HepG2 (cell line): ENCODE data around the gene UAP1L1. TPM values are rescaled to one million over a fixed set of nuclear protein-coding genes. Genes with fewer than 3 reads are reported as not detected.
A peak's percentile ranks its signal among the peaks of the same experiment; 100 is the strongest.

Source experiments
- ATAC-seq: fragments of 200-7000 bp; cut with Tn5 transposase; 3 replicates; pipeline ENCODE4 v1.9.1; 2020; ENCODE audit warnings: mild to moderate bottlenecking, moderate library complexity
- BruUV-seq: library from RNA; stranded (reverse); fragments of 400-500 nt; replicated peaks from 2 replicates; lab custom pipeline; 2021; lab: Mats Ljungman, UMichigan
- CTCF ChIA-PET: fragments of 300-600 bp; formaldehyde crosslinking; extraction: SDS; loops from one replicate; lab custom pipeline; 2021; ENCODE audit warnings: low total read pairs, inconsistent platforms, low intra/inter-chr PET ratio; lab: Yijun Ruan, JAX
- POLR2A ChIA-PET: fragments of 350-600 bp; sonication (Branson Sonifier 250); formaldehyde crosslinking; loops from one replicate; lab custom pipeline; 2020; ENCODE audit warnings: antibody characterized with exemption, inconsistent platforms; lab: Yijun Ruan, JAX
- DNase-seq: peaks from one replicate; pipeline ENCODE4 v3.0.0-alpha.2; 2015; ENCODE audit warnings: low spot score
- FAIRE-seq: peaks from 3 replicates; lab custom pipeline; 2011; peaks lifted over from hg19 to GRCh38; lab: Jason Lieb, UNC
- H2AFZ ChIP-seq: one replicate; pipeline ENCODE4 v1.6.1; 2011; ENCODE audit warnings: low read length, inconsistent platforms
- H3K27ac ChIP-seq: fragments of 300-600 bp; 3 replicates; pipeline ENCODE4 v1.8.0; 2011; ENCODE audit warnings: mixed run types, mild to moderate bottlenecking, mixed read lengths, low read length, inconsistent platforms; ENCODE audit not compliant: insufficient read depth; ENCODE audit errors: extremely low read length
- H3K27me3 ChIP-seq, 2 experiments: fragments of 200-600 bp in 1 of 2; 2 replicates in 1 of 2; 3 replicates in 1 of 2; pipeline versions ENCODE4 v1.6.0 to v1.8.0; 2011; ENCODE audit warnings: low read length in 2 of 2, mild to moderate bottlenecking in 2 of 2, moderate library complexity in 2 of 2, inconsistent platforms in 1 of 2; ENCODE audit not compliant: insufficient read depth in 2 of 2, control insufficient read depth in 1 of 2
- H3K36me3 ChIP-seq, 2 experiments: fragments of 200-600 bp in 1 of 2; replicated peaks in 1 of 2; 2 replicates in 1 of 2; 3 replicates in 1 of 2; pipeline versions ENCODE4 v1.5.1 to v1.8.0; 2011; ENCODE audit warnings: low read length in 2 of 2, inconsistent platforms in 1 of 2; ENCODE audit not compliant: insufficient read depth in 2 of 2, control insufficient read depth in 1 of 2
- H3K4me1 ChIP-seq: 2 replicates; pipeline ENCODE4 v1.5.1; 2012; ENCODE audit warnings: low read length, inconsistent platforms; ENCODE audit not compliant: insufficient read depth
- H3K4me2 ChIP-seq: 2 replicates; pipeline ENCODE4 v1.6.0; 2011; ENCODE audit warnings: low read depth, low read length, inconsistent platforms
- H3K4me3 ChIP-seq, 3 experiments: fragments of 200-600 bp in 1 of 3; sonication (generic), shearing (Covaris generic) in 1 of 3; replicated peaks in 1 of 3; 2 replicates each; pipeline ENCODE4 v1.5.1; 2011 to 2016; ENCODE audit warnings: low read length in 3 of 3, inconsistent platforms in 2 of 3, low read depth in 2 of 3, mild to moderate bottlenecking in 2 of 3, control low read depth in 1 of 3, mixed read lengths in 1 of 3; ENCODE audit not compliant: insufficient read depth in 1 of 3
- H3K79me2 ChIP-seq: one replicate; pipeline ENCODE4 v1.6.1; 2011; ENCODE audit warnings: low read length, inconsistent platforms; ENCODE audit not compliant: insufficient read depth
- H3K9ac ChIP-seq: 2 replicates; pipeline ENCODE4 v1.6.0; 2011; ENCODE audit warnings: mild to moderate bottlenecking, low read depth, low read length, inconsistent platforms; ENCODE audit not compliant: insufficient read depth
- H3K9me3 ChIP-seq: 2 replicates; pipeline ENCODE4 v1.5.1; 2012; ENCODE audit warnings: mild to moderate bottlenecking, low read length
- H4K20me1 ChIP-seq: 2 replicates; pipeline ENCODE4 v1.6.0; 2011; ENCODE audit warnings: inconsistent platforms, mild to moderate bottlenecking, low read length, moderate library complexity; ENCODE audit not compliant: insufficient read depth
- AGO2 ChIP-seq: fragments of 200-400 bp; formaldehyde crosslinking; optimal IDR thresholded peaks from 2 replicates; pipeline ENCODE3; 2017; ENCODE audit warnings: mild to moderate bottlenecking, low read depth, low read length, moderate library complexity
- CENPT ChIP-seq: sonication (generic); formaldehyde crosslinking; IDR thresholded peaks from 2 replicates; pipeline ENCODE4 v1.8.0; 2022; ENCODE audit warnings: low read depth, mild to moderate bottlenecking, moderate library complexity, missing genetic modification reagents
- HNRNPLL ChIP-seq: fragments of 200-400 bp; formaldehyde crosslinking; IDR thresholded peaks from 2 replicates; pipeline ENCODE4 v1.6.1; 2017; ENCODE audit warnings: mild to moderate bottlenecking, low read depth, low read length; ENCODE audit not compliant: poor library complexity, severe bottlenecking
- IRF1 ChIP-seq: sonication (generic); formaldehyde crosslinking; IDR thresholded peaks from 2 replicates; pipeline ENCODE4 v1.4.0; 2020; ENCODE audit warnings: low read depth, mild to moderate bottlenecking, missing genetic modification reagents
- KDM1A ChIP-seq: IDR thresholded peaks from 2 replicates; pipeline ENCODE4 v1.6.1; 2016; ENCODE audit warnings: missing compliant biosample characterization
- PRPF4 ChIP-seq: fragments of 200-400 bp; formaldehyde crosslinking; IDR thresholded peaks from 2 replicates; pipeline ENCODE4 v1.6.1; 2016; ENCODE audit warnings: low read length, low read depth; ENCODE audit not compliant: poor library complexity, severe bottlenecking
- SPEN ChIP-seq: sonication (generic); formaldehyde crosslinking; IDR thresholded peaks from 2 replicates; pipeline ENCODE4 v1.5.1; 2020; ENCODE audit warnings: low read depth, mild to moderate bottlenecking, missing genetic modification reagents
- YY1 ChIP-seq: IDR thresholded peaks from 2 replicates; pipeline ENCODE4 v1.6.1; 2011; ENCODE audit warnings: low read length, low read depth, moderate library complexity, mild to moderate bottlenecking; ENCODE audit not compliant: insufficient read depth, insufficient replicate concordance
- ZFY ChIP-seq: sonication (generic); formaldehyde crosslinking; IDR thresholded peaks from 2 replicates; pipeline ENCODE4 v1.4.0; 2020; ENCODE audit warnings: missing genetic modification reagents
- ZKSCAN1 ChIP-seq: fragments of 150-350 bp; IDR thresholded peaks from 2 replicates; pipeline ENCODE4 v1.6.1; 2014; ENCODE audit warnings: low read length
- ZNF20 ChIP-seq: sonication (generic); formaldehyde crosslinking; IDR thresholded peaks from 2 replicates; pipeline ENCODE4 v1.4.0; 2020; ENCODE audit warnings: mild to moderate bottlenecking, moderate library complexity, missing genetic modification reagents
- ZNF552 ChIP-seq: sonication (generic); formaldehyde crosslinking; IDR thresholded peaks from 2 replicates; pipeline ENCODE4 v1.9.0; 2022; ENCODE audit warnings: missing genetic modification reagents, mild to moderate bottlenecking, borderline replicate concordance
- WGBS: methylation state at CpG from one replicate; pipeline ENCODE4 v1.1.6; 2017; ENCODE audit warnings: low lambda C conversion rate; 5-methylcytosine and 5-hydroxymethylcytosine counted together
- in situ Hi-C: cut with HindIII; loops from 2 replicates; pipeline ENCODE4 v1.10.0; 2017; ENCODE audit warnings: low pct_unique_long_range_greater_than_20kb; ENCODE audit not compliant: extremely low pct_ligation_motif_present
- intact Hi-C: fragments of 100-400 bp; cut with micrococcal nuclease; formaldehyde crosslinking; loops from one replicate; pipeline ENCODE4 v1.10.0; 2022; ENCODE audit not compliant: unreplicated experiment
- polyA plus RNA-seq, 8 experiments: library from polyadenylated mRNA; depleted of rRNA in 3 of 8; stranded (reverse) in 7 of 8; unstranded in 1 of 8; fragments of >200 nt; fragmentation: Illumina TruSeq in 4 of 8; extraction: Trizol in 4 of 8; gene quantifications; 2 replicates each; pipeline versions ENCODE4 v1.2.1 to v1.2.3, GENCODE V29; 2011 to 2016; ENCODE audit warnings: low read depth in 4 of 8, missing spikeins in 1 of 8, mixed read lengths in 1 of 8; ENCODE audit not compliant: insufficient read depth in 1 of 8
- total RNA-seq, 5 experiments: library from RNA; depleted of rRNA; stranded (reverse); fragments of >200 nt; fragmentation: Illumina TruSeq; extraction: Trizol; gene quantifications; 2 replicates each; pipeline ENCODE4 v1.2.3, GENCODE V29; 2016; ENCODE audit warnings: low read depth in 1 of 5
- TF ChIP-seq, protein P1 (sequence below): sonication (generic); formaldehyde crosslinking; conservative IDR thresholded peaks from 2 replicates; pipeline ENCODE4 v1.4.0; 2020; ENCODE audit warnings: missing genetic modification reagents
- TF ChIP-seq, protein P2 (sequence below), 2 experiments: fragments of 450-650 bp in 1 of 2; sonication (generic) in 1 of 2; formaldehyde crosslinking; IDR thresholded peaks; 2 replicates each; pipeline versions ENCODE4 v1.5.0 to v1.8.0; 2020 to 2022; ENCODE audit warnings: mild to moderate bottlenecking in 1 of 2, missing genetic modification reagents in 1 of 2
- TF ChIP-seq, protein P3 (sequence below): sonication (generic); formaldehyde crosslinking; IDR thresholded peaks from 2 replicates; pipeline ENCODE4 v1.4.0; 2020; ENCODE audit warnings: missing genetic modification reagents

The UAP1L1 gene
- total and polyA plus RNA-seq, 2 of the 13 experiments (the other 11 are each of a cell fraction or from before 2014, with no cell fraction given), result 5.4 to 6.4 TPM

DNA sequence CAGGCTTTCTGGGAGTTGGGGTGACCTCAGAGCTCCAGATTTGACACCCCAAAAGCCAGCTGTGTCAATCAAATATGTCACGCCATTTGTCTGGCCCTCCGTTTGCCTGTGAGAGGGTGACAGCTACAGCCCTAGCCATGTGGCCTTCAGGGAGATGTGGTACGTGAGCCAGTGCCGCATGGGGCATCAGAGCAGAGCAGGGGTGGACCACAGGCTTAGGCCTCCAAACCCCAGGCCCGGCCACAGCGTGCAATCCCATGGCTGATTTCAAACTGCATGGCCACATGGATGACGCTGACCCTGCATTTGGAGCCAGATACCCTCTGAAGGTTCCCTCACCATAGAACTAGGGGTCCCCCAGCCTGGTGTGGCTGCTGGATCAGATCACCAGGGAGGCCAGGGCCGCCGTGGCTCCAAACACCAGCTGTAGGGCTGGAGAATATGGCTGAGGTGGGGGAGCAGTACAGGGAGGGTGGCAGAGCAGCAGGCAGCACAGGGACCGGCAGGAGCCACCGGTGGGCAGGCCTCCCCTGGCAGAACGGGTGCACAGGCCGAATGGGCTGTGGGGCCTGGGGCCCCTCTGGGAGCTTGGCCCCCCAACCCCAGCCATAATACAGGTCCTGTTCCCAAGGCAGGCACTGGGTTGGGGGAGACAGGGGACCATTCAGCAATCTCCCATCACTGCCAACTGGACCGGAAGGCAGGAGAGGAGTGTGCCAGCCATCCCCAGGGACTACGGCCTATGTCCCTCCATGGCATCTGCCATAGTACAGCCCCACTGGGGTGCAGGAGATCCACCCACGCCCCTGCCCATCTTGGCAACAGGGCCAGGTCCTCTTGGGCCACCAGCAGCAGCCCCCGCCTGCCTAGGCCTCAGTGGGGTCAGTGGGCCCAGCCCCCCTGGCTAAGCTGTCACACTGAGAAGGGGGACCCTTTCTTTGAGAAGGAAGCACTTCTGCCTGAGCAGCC is 8.5 kb upstream of the UAP1L1 start (continued):
- TF ChIP-seq, protein P1, sequence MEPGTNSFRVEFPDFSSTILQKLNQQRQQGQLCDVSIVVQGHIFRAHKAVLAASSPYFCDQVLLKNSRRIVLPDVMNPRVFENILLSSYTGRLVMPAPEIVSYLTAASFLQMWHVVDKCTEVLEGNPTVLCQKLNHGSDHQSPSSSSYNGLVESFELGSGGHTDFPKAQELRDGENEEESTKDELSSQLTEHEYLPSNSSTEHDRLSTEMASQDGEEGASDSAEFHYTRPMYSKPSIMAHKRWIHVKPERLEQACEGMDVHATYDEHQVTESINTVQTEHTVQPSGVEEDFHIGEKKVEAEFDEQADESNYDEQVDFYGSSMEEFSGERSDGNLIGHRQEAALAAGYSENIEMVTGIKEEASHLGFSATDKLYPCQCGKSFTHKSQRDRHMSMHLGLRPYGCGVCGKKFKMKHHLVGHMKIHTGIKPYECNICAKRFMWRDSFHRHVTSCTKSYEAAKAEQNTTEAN, result no peak
- peak; percentile 9; the same call in 1 of the 2 replicates for TF ChIP-seq ZFY
- TF ChIP-seq, protein P2, sequence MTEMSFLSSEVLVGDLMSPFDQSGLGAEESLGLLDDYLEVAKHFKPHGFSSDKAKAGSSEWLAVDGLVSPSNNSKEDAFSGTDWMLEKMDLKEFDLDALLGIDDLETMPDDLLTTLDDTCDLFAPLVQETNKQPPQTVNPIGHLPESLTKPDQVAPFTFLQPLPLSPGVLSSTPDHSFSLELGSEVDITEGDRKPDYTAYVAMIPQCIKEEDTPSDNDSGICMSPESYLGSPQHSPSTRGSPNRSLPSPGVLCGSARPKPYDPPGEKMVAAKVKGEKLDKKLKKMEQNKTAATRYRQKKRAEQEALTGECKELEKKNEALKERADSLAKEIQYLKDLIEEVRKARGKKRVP (CRISPR knock-in tag; IDR thresholded peaks at IDR 0.05), result no peak

DNA sequence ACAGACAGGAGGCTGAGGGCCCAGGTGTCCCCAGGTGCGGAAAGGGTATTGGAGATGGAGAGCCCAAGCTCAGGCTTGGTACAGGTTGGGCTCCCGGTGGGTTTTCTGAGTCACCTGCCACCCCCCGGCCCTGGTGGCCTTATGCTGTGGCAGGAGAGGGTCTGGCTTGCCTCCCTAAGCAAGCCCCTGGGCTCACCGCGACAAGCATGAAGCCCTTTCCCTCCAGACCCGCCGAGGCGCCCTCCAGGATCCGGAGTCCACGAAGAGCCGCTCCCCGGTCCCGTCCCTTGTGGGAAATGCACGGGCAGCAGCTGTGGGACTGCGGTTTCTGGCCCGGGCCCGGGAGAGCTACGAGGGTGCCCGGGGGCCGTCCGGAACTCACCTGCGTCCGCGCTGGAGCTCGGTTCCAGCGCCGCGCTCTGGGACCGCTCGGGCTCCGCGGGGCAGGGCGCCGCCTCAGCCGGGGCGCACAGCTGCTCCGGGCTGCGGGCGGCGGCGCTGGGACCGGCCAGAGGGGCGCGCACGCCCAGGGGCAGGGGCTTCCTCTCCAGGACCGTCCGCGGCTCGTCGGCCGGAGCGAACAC is 7.7 kb upstream of the UAP1L1 start:
- no peak overlapping the region for H3K27ac ChIP-seq
- H3K4me3 ChIP-seq, result peak overlapping the region; percentile 58 to 88 (median 74)
- WGBS, result no CpG with 5 or more reads among the region's 52 CpGs
- no peaks in the 10 kb centered on the region; a peak in 1 of 5 replicates for H3K27me3 ChIP-seq
- in situ Hi-C loops (no loop called here), intact Hi-C loops (no loop called here)
- no peaks in the 10 kb centered on the region for H3K9me3 ChIP-seq
- H4K20me1 ChIP-seq, result peaks cover 7% of the 10 kb centered on the region; the same call in 1 of the 2 replicates
- ChIA-PET POLR2A (interaction anchor here (0.8 to 6.0 kb wide), 9 partner anchors 11 to 184 kb away, joined by 3 to 105 read pairs (median 4); partner anchors contain the start of genes ENTPD2, MAN1B1 and TRAF2), CTCF (no interaction called here)
- peak overlapping the region; percentile 67 for H3K9ac ChIP-seq
- no TSS peak for BruUV-seq
- FAIRE-seq (no peak), ATAC-seq (0 out of 3 replicates have a peak, but pooled peaks have one; percentile 4), DNase-seq (no peak)
- peaks cover 13% of the 10 kb centered on the region for H3K79me2 ChIP-seq
- H3K4me2 ChIP-seq, result peak overlapping the region; percentile 96
- no peak overlapping the region for H2AFZ ChIP-seq
- peaks cover 50% of the 10 kb centered on the region for H3K4me1 ChIP-seq
- H3K36me3 ChIP-seq, result peaks cover 3 to 12% of the 10 kb centered on the region in 2 experiments; a peak in 2 of 5 replicates
- TF ChIP-seq SPEN (CRISPR knock-in tag) (no peak), KDM1A (no peak), CENPT (CRISPR knock-in tag) (no peak), YY1 (no peak), ZKSCAN1 (no peak), ZNF552 (no peak), PRPF4 (no peak), ZNF20 (no peak), AGO2 (peak; percentile 18), IRF1 (CRISPR knock-in tag) (no peak), HNRNPLL (no peak)
- TF ChIP-seq, protein P3, sequence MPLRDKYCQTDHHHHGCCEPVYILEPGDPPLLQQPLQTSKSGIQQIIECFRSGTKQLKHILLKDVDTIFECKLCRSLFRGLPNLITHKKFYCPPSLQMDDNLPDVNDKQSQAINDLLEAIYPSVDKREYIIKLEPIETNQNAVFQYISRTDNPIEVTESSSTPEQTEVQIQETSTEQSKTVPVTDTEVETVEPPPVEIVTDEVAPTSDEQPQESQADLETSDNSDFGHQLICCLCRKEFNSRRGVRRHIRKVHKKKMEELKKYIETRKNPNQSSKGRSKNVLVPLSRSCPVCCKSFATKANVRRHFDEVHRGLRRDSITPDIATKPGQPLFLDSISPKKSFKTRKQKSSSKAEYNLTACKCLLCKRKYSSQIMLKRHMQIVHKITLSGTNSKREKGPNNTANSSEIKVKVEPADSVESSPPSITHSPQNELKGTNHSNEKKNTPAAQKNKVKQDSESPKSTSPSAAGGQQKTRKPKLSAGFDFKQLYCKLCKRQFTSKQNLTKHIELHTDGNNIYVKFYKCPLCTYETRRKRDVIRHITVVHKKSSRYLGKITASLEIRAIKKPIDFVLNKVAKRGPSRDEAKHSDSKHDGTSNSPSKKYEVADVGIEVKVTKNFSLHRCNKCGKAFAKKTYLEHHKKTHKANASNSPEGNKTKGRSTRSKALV (CRISPR knock-in tag), result peak; percentile 92
